HUES6 (cell line): ENCODE data around the gene CBY2.

Experiments used
- H3K27ac ChIP-seq: 2 replicates; pipeline ENCODE4 v1.7.0; 2013; ENCODE audit warnings: low read depth, mild to moderate bottlenecking, low read length, inconsistent platforms
- H3K27me3 ChIP-seq: 2 replicates; pipeline ENCODE4 v1.6.1; 2013; ENCODE audit warnings: low read length; ENCODE audit not compliant: control insufficient read depth, insufficient read depth
- H3K36me3 ChIP-seq: 2 replicates; pipeline ENCODE4 v1.6.1; 2013; ENCODE audit warnings: low read length; ENCODE audit not compliant: control insufficient read depth, insufficient read depth
- H3K4me1 ChIP-seq: 2 replicates; pipeline ENCODE4 v1.6.1; 2013; ENCODE audit warnings: low read length; ENCODE audit not compliant: control insufficient read depth, insufficient read depth
- H3K4me3 ChIP-seq: 2 replicates; pipeline ENCODE4 v1.5.1; 2013; ENCODE audit warnings: low read depth, low read length
- H3K9ac ChIP-seq: one replicate; pipeline ENCODE4 v1.6.1; 2013; ENCODE audit warnings: mild to moderate bottlenecking, low read length
- H3K9me3 ChIP-seq: 2 replicates; pipeline ENCODE4 v1.6.1; 2013; ENCODE audit warnings: low read depth, low read length; ENCODE audit not compliant: control insufficient read depth, insufficient read depth

Gene CBY2

DNA sequence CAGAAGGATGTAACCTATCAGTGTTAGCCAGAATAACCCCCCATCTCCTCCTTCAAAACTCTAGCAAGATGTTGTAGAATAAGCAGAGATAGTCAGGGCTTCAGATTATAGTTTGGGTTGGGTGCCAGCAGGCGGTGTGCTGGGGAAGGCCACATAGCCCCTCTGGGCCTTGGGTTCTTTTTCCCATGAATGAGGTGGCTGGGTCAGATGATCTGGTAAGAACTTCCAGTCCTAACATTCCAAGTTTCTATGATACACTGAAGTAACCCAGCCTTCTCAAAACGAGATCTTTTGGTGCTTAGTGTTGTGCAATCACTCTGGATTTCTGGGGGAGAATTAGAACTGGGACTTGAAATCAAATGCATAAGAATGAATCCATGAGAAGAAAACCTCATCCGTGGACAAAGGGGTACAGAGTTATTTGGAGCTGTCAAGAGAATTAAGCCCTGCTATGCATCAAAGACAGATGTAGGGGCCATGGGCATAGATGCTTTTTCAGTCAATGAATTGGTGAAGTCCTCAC is 810 bp downstream of the CBY2 start:
- Histone ChIP-seq H3K4me3 (no peak overlapping the region), H3K4me1 (peaks cover 12% of the 10 kb centered on the region; the same call in 1 of the 2 replicates), H3K36me3 (no peaks in the 10 kb centered on the region), H3K27me3 (no peaks in the 10 kb centered on the region), H3K9me3 (no peaks in the 10 kb centered on the region), H3K9ac (no peak overlapping the region), H3K27ac (no peak overlapping the region)

DNA sequence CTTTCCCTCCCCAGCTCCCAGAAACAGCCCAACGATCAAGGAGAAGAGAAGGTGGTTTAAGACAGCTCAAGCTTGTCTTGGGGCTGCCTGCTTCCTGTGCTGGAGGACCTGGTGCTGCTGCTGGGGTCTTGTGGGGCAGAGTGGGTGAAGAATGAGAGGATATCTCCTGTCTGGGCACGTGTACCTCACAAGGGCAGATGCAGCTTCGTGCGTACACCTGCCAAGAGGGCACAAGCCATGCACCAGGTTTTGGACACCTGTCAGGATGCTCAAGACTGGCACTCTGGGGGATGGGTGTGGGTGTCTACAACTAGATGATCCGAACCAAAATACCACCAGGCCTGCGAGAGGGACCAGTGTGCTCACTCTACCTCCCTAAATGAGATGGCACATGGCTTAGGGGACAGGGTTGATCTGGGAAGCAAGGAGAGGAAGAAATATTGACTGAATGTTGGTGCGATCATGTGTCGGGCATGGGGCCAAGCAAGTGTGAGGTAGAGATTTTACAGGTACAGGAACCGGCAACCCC is 2.2 kb downstream of the CBY2 start:
- Histone ChIP-seq H3K36me3 (no peaks in the 10 kb centered on the region), H3K4me3 (no peak overlapping the region), H3K27ac (no peak overlapping the region), H3K9ac (no peak overlapping the region), H3K27me3 (no peaks in the 10 kb centered on the region), H3K4me1 (peaks cover 12% of the 10 kb centered on the region; the same call in 1 of the 2 replicates), H3K9me3 (no peaks in the 10 kb centered on the region)

DNA sequence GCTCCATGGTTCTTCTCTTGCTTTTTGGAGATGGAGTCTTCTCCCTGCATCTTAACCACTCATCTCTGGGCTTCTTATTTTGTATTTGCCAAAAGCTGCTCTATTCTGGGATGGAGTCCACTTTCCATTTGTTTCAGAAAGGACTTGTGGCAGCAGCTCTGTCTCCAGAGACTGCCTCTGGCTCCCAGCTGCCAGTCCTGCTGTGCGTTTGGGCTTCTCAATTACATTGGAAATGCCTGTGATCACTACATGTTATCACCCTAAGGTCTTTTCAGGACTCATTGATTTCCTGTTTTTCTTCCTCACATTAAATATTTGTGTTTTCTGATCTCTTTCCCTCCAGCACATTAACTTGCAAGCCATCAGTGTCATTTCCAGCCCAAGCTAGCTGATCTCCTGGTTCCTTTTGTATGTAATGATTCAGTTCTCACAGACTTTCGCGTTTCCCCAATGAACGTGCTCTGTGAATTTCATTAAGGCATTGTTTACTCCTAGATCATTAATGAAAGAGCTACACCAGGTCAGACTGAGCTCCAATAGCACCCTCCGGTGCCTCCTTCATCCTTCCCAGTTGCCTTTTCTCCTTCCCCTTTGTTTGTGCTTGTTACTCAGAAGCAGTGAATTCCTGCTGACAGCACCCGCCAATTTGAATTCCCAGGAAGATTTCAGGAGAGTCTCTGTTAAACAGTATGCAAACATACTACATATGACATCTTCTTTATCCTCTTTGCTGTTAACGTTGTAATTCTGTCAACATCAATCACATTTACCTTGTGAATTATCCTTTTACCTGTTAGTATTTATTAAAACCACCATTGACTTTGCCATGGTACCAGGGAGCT is 3.0 kb downstream of the CBY2 start:
- Histone ChIP-seq H3K27ac (no peak overlapping the region), H3K4me1 (peaks cover 12% of the 10 kb centered on the region; the same call in 1 of the 2 replicates)

DNA sequence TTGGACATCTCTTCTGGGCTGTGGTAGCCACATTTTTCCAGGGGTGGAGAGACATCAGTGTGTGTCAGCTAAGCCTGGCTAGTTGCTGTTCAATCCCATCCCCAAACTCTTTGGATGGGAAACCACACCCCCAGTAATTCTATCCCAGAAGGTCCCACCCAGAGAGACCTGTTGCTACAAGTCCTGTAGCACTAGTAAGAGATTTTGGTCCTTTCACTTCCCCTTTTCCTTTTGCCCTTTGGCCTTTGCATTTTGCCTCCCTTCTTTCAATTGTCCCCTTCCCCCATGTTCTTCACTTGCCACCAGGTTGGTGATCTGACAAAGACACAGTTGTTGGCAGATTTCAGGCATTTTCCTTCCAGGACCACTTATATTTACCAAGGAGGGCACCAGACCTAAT is 3.8 kb downstream of the CBY2 start:
- peaks cover 12% of the 10 kb centered on the region; the same call in 1 of the 2 replicates for H3K4me1 ChIP-seq
- no peak overlapping the region for H3K27ac ChIP-seq
- no peaks in the 10 kb centered on the region for H3K9me3 ChIP-seq
- no peak overlapping the region for H3K9ac ChIP-seq
- no peaks in the 10 kb centered on the region for H3K36me3 ChIP-seq
- no peaks in the 10 kb centered on the region for H3K27me3 ChIP-seq
- H3K4me3 ChIP-seq = no peak overlapping the region

More for the DNA sequence above, 3.0 kb downstream of the CBY2 start:
- Histone ChIP-seq H3K9me3 (no peaks in the 10 kb centered on the region), H3K4me3 (no peak overlapping the region), H3K27me3 (no peaks in the 10 kb centered on the region), H3K9ac (no peak overlapping the region), H3K36me3 (no peaks in the 10 kb centered on the region)

DNA sequence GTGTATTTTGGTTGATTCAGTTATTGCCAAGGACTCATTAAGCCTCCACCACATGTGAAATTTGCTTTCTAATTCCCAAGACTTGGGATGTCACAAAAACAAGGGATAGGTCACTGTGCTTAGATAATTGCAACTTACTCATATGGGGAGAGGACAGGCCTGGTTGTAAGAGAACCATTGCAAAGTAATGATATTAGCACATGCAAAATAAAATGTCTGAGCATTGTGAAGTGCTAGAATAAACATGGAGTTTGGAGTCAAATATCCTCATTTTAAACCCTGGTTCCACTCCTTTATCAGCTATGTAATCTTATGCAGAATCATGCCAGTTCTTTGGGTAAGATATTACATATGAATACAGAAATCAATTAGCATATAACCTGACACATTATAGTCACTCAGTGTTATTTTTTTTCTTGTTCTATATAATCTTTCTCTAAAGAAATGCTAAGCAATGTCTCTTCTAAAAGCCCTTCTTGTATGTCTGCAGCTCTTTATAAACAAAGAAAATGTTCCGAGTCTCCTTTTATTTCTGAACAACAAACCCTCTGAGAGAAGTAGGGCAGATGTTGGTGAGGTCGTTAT is 5.5 kb downstream of the CBY2 start:
- Histone ChIP-seq H3K9ac (no peak overlapping the region), H3K4me3 (no peak overlapping the region), H3K27me3 (no peaks in the 10 kb centered on the region), H3K9me3 (no peaks in the 10 kb centered on the region), H3K27ac (no peak overlapping the region), H3K4me1 (peaks cover 12% of the 10 kb centered on the region; the same call in 1 of the 2 replicates), H3K36me3 (no peaks in the 10 kb centered on the region)

DNA sequence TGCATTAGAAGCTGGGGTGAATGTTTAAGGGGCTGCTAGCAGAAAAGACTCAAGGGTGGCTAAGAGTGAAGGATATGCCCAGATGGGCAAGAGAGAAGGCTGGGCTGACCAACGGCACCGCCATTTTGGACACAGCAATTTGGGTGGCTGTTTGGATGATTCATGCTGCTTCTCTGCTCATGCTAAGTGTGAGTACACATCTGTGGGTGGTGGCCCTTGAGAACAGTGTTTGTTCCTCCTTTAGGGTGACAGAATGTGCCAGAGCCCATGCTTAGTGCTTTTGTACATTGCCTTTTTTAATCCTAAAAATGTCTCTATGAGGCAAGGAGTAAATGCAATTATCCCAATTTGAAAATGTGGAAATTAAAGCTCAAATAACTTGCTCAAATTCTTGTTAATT is 9.8 kb downstream of the CBY2 start:
- no peak overlapping the region for H3K4me3 ChIP-seq
- no peak overlapping the region for H3K9ac ChIP-seq
- no peaks in the 10 kb centered on the region for H3K27me3 ChIP-seq
- H3K4me1 ChIP-seq = no peaks in the 10 kb centered on the region
- no peaks in the 10 kb centered on the region for H3K36me3 ChIP-seq
- H3K9me3 ChIP-seq = no peaks in the 10 kb centered on the region
- no peak overlapping the region for H3K27ac ChIP-seq

DNA sequence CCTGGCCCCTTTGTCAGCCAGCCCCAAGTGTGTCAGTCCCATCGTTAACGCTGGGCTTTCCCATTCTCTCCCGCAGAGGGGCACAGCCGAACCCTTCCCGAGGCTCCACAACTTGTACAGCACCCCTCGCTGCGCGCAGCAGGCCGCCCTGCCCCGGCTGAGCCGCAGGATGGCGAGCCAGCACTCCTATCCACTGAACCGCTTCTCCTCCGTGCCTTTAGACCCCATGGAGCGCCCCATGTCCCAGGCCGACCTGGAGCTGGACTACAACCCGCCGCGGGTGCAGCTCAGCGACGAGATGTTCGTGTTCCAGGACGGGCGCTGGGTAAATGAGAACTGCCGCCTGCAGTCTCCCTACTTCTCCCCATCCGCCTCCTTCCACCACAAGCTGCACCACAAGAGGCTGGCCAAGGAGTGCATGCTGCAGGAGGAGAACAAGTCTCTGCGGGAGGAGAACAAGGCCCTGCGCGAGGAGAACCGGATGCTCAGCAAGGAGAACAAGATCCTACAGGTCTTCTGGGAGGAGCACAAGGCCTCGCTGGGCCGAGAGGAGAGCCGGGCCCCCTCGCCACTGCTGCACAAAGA is 11.1 kb downstream of the CBY2 start:
- Histone ChIP-seq H3K4me1 (no peaks in the 10 kb centered on the region), H3K4me3 (no peak overlapping the region), H3K36me3 (no peaks in the 10 kb centered on the region), H3K27ac (no peak overlapping the region), H3K9me3 (no peaks in the 10 kb centered on the region), H3K9ac (no peak overlapping the region), H3K27me3 (no peaks in the 10 kb centered on the region)

DNA sequence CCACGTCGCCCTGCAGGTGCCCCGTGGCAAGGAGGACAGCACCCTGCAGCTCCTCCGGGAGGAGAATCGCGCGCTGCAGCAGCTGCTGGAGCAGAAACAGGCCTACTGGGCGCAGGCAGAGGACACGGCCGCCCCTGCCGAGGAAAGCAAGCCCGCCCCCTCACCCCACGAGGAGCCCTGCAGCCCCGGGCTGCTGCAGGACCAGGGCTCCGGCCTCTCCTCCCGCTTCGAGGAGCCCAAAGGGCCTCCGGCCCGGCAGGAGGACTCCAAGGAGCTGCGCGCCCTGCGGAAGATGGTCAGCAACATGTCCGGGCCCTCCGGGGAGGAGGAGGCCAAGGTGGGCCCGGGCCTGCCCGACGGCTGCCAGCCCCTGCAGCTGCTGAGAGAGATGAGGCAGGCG is 11.6 kb downstream of the CBY2 start:
- H3K4me1 ChIP-seq = no peaks in the 10 kb centered on the region
- no peak overlapping the region for H3K27ac ChIP-seq
- H3K9me3 ChIP-seq = no peaks in the 10 kb centered on the region
- H3K27me3 ChIP-seq = no peaks in the 10 kb centered on the region
- H3K4me3 ChIP-seq = no peak overlapping the region
- no peaks in the 10 kb centered on the region for H3K36me3 ChIP-seq
- no peak overlapping the region for H3K9ac ChIP-seq

DNA sequence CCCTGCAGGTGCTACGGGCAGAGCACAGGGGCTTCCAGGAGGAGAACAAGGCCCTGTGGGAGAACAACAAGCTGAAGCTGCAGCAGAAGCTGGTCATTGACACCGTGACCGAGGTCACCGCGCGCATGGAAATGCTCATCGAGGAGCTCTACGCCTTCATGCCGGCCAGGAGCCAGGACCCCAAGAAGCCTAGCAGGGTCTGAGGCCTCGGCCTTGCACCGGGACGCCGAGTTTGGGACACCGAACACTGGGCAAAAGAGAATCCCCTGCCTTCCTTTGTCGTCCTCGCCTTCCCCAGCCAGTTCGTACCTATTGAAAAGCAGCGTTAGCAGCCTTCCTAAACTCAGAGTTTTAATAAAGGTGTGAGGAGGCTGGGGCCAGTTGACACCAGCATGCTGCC is 12.1 kb downstream of the CBY2 start:
- Histone ChIP-seq H3K27ac (no peak overlapping the region), H3K9ac (no peak overlapping the region), H3K9me3 (no peaks in the 10 kb centered on the region), H3K4me3 (no peak overlapping the region), H3K4me1 (peaks cover 2% of the 10 kb centered on the region; the same call in 1 of the 2 replicates), H3K36me3 (no peaks in the 10 kb centered on the region), H3K27me3 (no peaks in the 10 kb centered on the region)

DNA sequence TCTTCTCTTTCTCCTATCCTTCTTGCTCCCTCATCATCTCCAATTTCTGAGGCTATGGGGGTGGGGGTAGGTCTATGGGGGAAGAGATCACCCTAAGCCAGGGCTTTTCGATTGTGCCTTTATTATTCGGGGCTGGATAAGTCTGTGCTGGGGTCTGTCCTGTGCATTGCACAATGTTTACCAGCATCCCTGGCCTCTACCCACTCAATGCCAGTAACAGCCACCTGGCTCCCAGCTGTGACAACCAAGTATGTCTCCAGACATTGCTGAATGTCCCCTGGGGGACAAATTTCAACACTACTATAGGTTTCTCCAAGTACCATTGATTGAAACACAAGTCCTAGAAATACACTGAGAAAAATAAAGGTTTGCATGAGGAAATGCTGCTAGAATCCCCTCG is 13.2 kb downstream of the CBY2 start:
- no peaks in the 10 kb centered on the region for H3K27me3 ChIP-seq
- no peak overlapping the region for H3K27ac ChIP-seq
- peaks cover 3% of the 10 kb centered on the region; the same call in 1 of the 2 replicates for H3K4me1 ChIP-seq
- no peaks in the 10 kb centered on the region for H3K9me3 ChIP-seq
- no peak overlapping the region for H3K9ac ChIP-seq
- H3K4me3 ChIP-seq = no peak overlapping the region
- H3K36me3 ChIP-seq = no peaks in the 10 kb centered on the region

DNA sequence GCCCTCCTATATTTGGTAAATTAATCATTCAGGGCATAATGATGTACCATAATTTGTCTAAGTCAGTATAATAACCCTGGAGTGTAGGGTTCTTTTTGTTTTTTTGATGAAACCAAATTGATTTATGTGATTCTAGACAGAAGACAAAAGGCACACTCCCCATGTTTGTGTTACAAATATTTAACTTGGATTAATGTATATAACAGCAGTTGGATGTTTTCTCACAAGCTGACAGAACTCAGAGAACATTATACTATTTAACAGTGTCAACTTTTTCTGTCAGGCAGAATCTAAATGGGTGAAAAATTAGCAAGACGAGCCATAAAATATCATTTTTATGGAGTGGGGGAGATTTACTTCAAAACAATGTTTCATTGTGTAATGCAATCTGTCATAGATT is 15.2 kb downstream of the CBY2 start:
- Histone ChIP-seq H3K36me3 (no peaks in the 10 kb centered on the region), H3K9ac (no peak overlapping the region), H3K9me3 (no peaks in the 10 kb centered on the region), H3K4me1 (peaks cover 3% of the 10 kb centered on the region; the same call in 1 of the 2 replicates), H3K4me3 (no peak overlapping the region), H3K27me3 (no peaks in the 10 kb centered on the region), H3K27ac (no peak overlapping the region)
